Measurements from ENCODE around the gene WDR27. TPM values are rescaled to one million over a fixed set of nuclear protein-coding genes. Genes with fewer than 3 reads are reported as not detected.

The WDR27 gene
- polyA plus RNA-seq, 3 donors: 0.95 to 20.5 (median 2.0) TPM

DNA sequence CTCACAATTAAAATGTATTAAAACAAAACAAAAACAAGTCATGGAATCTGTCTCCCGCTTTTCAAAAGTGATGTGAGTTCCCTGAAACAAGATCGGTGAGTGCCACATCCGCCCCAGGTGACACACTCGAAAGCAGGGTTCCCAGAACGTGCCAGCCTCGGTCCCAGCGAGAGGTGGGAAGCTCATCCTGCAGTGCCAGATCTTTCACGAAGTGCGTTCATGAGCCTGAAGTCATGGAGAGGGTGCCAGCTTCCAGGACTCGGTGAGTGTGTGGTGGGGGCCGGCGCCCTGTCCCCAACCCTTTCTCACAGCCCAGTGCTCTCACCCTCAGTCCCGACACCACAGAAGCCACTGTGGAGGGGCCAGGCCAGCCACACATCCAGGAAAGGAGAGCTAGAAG, 127.4 kb downstream of the WDR27 start:
- peaks cover 8 to 27% (median 14%) of the 10 kb centered on the region in 7 donors for H3K9me3 Mint-ChIP-seq
- Histone ChIP-seq H3K9me3 (replicated peaks in 1 of 2; ENCODE audit: control insufficient read depth in 1 of 2, insufficient read depth in 1 of 2, low read length in 2 of 2) (peaks cover 8 to 24% of the 10 kb centered on the region in 2 donors), H3K4me1 (ENCODE audit: control insufficient read depth in 1 of 2, insufficient read depth in 2 of 2, low read length in 2 of 2) (no peaks in the 10 kb centered on the region), H3K4me2 (replicated peaks; ENCODE audit: extremely low read depth, low read length, poor library complexity, severe bottlenecking) (no peak overlapping the region), H4K20me1 (ENCODE audit: insufficient read depth, low read length) (no peaks in the 10 kb centered on the region), H3K9ac (ENCODE audit: insufficient read depth, low read length, poor library complexity, severe bottlenecking) (no peak overlapping the region), H3K4me3 (replicated peaks in 1 of 3; ENCODE audit: low read depth in 2 of 3, low read length in 3 of 3) (no peak overlapping the region), H3K36me3 (replicated peaks in 1 of 2; ENCODE audit: control insufficient read depth in 1 of 2, insufficient read depth in 2 of 2, low read length in 2 of 2) (no peaks in the 10 kb centered on the region), H3K27ac (ENCODE audit: low read depth in 1 of 2, low read length in 2 of 2) (no peak overlapping the region), H2AFZ (ENCODE audit: insufficient read depth, low read depth, low read length, poor library complexity, severe bottlenecking) (no peak overlapping the region), H3K79me2 (ENCODE audit: insufficient read depth, low read length) (no peaks in the 10 kb centered on the region), H3K27me3 (ENCODE audit: control insufficient read depth in 2 of 2, insufficient read depth in 2 of 2, low read length in 2 of 2) (no peaks in the 10 kb centered on the region)
- WGBS (ENCODE audit: insufficient coverage): 95% methylated on average over 8 of the region's 13 CpGs
- H3K4me3 Mint-ChIP-seq: no peak overlapping the region
- TF ChIP-seq, protein P1, sequence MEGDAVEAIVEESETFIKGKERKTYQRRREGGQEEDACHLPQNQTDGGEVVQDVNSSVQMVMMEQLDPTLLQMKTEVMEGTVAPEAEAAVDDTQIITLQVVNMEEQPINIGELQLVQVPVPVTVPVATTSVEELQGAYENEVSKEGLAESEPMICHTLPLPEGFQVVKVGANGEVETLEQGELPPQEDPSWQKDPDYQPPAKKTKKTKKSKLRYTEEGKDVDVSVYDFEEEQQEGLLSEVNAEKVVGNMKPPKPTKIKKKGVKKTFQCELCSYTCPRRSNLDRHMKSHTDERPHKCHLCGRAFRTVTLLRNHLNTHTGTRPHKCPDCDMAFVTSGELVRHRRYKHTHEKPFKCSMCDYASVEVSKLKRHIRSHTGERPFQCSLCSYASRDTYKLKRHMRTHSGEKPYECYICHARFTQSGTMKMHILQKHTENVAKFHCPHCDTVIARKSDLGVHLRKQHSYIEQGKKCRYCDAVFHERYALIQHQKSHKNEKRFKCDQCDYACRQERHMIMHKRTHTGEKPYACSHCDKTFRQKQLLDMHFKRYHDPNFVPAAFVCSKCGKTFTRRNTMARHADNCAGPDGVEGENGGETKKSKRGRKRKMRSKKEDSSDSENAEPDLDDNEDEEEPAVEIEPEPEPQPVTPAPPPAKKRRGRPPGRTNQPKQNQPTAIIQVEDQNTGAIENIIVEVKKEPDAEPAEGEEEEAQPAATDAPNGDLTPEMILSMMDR (IDR thresholded peaks at IDR 0.05): no peak
- H3K4me1 Mint-ChIP-seq: no peaks in the 10 kb centered on the region
- peaks cover 0 to 4% of the 10 kb centered on the region in 2 donors for H3K36me3 Mint-ChIP-seq
- no peak for DNase-seq
- intact Hi-C loops (cut with micrococcal nuclease): no loop called here
- H3K27me3 Mint-ChIP-seq (ENCODE audit: low read depth in 3 of 3): peaks cover 0 to 8% (median 1%) of the 10 kb centered on the region in 3 donors
- peak overlapping the region in 1 of 7 donors; percentile 5 for H3K27ac Mint-ChIP-seq

- Histone ChIP-seq H3K4me3 (replicated peaks in 1 of 3; ENCODE audit: low read depth in 2 of 3, low read length in 3 of 3) (no peak overlapping the region), H3K79me2 (ENCODE audit: insufficient read depth, low read length) (no peaks in the 10 kb centered on the region), H4K20me1 (ENCODE audit: insufficient read depth, low read length) (no peaks in the 10 kb centered on the region), H3K27me3 (ENCODE audit: control insufficient read depth in 2 of 2, insufficient read depth in 2 of 2, low read length in 2 of 2) (no peaks in the 10 kb centered on the region), H3K9me3 (replicated peaks in 1 of 2; ENCODE audit: control insufficient read depth in 1 of 2, insufficient read depth in 1 of 2, low read length in 2 of 2) (peaks cover 8 to 21% of the 10 kb centered on the region in 2 donors), H3K36me3 (replicated peaks in 1 of 2; ENCODE audit: control insufficient read depth in 1 of 2, insufficient read depth in 2 of 2, low read length in 2 of 2) (no peaks in the 10 kb centered on the region), H3K27ac (ENCODE audit: low read depth in 1 of 2, low read length in 2 of 2) (no peak overlapping the region), H2AFZ (ENCODE audit: insufficient read depth, low read depth, low read length, poor library complexity, severe bottlenecking) (no peak overlapping the region), H3K4me1 (ENCODE audit: control insufficient read depth in 1 of 2, insufficient read depth in 2 of 2, low read length in 2 of 2) (no peaks in the 10 kb centered on the region), H3K4me2 (replicated peaks; ENCODE audit: extremely low read depth, low read length, poor library complexity, severe bottlenecking) (no peak overlapping the region), H3K9ac (ENCODE audit: insufficient read depth, low read length, poor library complexity, severe bottlenecking) (no peak overlapping the region)
- 100% methylated on average over 4 of the region's 5 CpGs for WGBS (ENCODE audit: insufficient coverage)
- H3K4me3 Mint-ChIP-seq: no peak overlapping the region
- peaks cover 0 to 8% (median 1%) of the 10 kb centered on the region in 3 donors for H3K27me3 Mint-ChIP-seq (ENCODE audit: low read depth in 3 of 3)
- no peak for DNase-seq
- peaks cover 0 to 4% of the 10 kb centered on the region in 2 donors for H3K36me3 Mint-ChIP-seq
- TF ChIP-seq, protein P1 (IDR thresholded peaks at IDR 0.05): no peak
- peaks cover 8 to 24% (median 12%) of the 10 kb centered on the region in 7 donors for H3K9me3 Mint-ChIP-seq
- intact Hi-C loops (cut with micrococcal nuclease): no loop called here
- H3K27ac Mint-ChIP-seq: no peak overlapping the region
- no peaks in the 10 kb centered on the region for H3K4me1 Mint-ChIP-seq
These were observed 127.9 kb downstream of the WDR27 start for GRCh38 chr6:169573883-169574282.

All from CD14-positive monocyte (primary cell).